Putamen (tissue), 1 donor: Measurements from ENCODE around the gene FALEC.
A peak's percentile ranks its signal among the peaks of the same experiment; 100 is the strongest.
"Not testable (repeated sequence)": the region's sequence is repeated elsewhere in the genome, so short reads cannot be mapped to it uniquely, and the experiment has no call there.

Source experiments
- DNase-seq: peaks from one replicate; pipeline ENCODE4 v3.0.0-alpha.2; 2016; ENCODE audit warnings: low spot score

FALEC gene

DNA sequence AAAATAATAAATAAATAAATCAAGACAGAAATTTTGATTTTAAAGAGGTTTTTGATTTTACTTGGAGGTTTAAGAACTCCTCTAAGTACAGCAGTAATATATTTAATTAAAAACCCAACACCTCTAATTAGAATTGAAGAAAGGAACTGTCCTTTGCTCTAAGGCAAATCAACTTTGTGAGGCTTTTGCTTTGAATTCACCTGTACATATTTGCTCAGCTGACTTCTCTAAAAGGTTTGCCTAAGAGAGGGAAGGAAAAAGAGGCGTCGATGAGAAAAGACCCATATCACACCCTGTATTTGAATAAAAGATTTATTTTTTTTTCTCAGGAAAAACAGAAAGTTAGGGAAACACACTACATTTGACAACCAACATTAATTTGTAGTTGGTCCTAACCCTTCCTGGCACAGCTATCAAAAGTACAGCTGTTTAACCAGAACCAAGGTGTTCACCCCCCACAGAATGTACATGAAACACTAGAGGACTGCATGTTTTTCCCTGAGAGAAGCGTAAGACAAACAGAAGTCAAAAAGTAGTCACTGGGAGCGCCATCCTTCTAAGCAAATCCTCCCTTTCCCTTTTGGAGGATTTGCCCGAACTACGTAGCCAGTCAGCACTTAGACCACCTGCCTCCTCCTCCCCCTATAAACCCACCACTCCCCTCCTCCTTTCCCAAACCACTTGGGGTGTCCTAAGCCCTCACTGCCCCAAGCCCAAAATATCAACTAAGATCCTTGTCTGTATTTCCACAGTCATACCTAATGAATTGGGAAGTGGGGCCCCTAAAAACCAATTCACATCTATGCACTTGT is 58.9 kb downstream of the FALEC start:
- DNase-seq = no peak

DNA sequence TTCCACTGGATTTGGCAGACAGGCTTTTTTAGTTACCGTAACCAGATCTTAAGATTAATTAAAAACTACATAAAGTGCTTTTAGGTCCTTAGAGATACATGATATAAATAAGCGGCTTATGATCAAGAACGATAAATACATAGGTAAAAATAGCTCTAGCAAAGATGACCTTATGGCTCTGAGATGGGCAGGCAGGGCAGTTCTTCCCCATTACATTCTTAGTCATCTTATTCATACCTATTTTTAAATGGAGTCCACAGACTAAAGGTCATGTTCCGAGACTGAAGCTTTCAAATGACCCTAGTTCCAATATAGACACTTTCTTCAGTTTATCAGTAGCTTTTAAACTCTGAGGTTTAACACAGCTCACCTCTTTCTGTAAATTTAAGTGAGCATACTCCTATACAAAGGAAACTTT is 59.5 kb downstream of the FALEC start:
- DNase-seq = no peak

DNA sequence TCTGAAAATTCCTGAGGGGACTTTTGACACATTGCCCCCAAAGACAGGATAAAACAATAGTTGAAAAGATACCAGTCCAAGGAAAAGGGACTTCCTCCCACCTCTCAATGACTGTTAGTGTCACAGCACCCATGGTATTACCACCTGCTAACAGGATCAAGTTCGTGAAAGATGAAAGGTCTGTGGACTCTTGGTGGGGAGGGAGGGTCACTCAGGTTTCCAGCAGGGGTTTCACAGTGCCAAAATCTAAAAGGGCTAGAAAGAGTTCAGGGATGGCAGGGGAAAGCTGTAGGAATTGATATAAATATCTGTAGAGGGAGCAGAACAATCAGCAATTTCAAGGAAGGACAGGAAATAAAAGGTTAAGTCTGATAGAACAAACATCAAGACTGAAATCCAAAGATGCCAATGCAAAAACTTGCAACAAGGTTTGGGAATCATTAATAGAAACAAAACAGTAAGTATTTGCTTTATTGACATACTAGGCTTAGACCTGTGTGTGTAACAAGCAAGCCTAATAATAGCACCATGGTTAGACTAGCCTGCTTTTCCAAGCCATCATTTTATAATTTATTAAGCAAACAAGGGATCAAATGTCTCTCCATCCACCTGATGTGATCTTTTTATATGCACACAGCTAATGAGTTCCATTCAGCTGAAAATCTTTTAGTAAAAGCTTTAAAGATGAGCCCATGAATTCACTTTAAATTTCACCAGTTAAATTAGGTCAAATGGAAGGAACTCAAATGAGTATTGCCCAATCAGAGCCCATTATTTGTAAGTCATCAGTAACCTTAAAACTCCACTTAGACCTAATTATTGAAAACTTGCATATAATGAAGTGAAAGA is 60.2 kb downstream of the FALEC start:
- DNase-seq = no peak

DNA sequence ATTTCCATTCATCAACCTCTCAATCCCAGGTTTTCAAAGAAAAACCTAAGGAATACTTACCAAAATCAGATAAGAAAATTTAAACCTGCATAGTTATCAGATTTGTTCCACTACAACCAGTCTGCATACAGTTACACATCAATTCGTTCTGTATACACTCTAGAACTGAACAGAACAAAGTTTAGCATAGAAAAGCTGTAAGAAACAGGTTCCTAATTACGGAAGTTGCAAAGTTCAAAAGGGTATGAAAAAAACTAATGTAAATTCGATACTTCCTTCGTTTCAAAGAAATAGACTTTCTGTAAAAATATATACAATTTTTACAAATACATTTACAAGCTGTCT is 60.8 kb downstream of the FALEC start:
- DNase-seq = no peak

DNA sequence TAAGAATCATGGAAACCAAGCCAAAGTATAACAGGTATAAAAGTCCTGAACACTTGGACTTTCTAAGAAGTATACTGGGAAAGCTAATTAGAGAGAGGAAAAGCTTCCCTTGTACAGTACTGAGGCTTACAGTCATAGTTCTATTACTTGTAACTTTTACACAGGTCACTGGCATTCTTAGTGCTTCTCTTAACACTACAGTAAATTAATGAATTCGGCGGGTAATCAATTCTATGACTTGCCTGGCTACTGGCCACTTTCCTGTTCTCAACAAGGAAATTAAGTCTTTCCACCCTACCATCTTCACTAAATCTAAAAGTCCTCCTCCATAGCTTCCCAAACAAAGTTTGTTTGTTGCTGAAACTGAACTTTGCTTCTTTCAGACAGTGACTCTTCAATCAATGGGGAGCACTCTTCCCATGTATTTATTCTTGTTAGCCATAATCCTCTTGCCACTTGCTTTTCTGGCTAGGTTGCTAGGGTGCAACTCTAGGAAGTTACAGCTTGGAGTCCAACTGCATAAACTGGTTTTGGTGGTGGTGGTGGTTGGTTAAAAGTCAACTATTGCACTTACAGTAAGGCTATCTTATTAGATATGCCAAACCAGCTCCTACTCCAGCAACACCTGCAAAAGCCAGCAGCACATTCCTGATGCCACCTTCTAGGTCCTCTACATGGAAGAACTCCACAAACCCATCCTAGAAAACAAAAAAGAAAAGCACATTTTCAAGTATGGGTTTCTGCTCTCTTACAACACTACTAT is 61.4 kb downstream of the FALEC start:
- no peak for DNase-seq

DNA sequence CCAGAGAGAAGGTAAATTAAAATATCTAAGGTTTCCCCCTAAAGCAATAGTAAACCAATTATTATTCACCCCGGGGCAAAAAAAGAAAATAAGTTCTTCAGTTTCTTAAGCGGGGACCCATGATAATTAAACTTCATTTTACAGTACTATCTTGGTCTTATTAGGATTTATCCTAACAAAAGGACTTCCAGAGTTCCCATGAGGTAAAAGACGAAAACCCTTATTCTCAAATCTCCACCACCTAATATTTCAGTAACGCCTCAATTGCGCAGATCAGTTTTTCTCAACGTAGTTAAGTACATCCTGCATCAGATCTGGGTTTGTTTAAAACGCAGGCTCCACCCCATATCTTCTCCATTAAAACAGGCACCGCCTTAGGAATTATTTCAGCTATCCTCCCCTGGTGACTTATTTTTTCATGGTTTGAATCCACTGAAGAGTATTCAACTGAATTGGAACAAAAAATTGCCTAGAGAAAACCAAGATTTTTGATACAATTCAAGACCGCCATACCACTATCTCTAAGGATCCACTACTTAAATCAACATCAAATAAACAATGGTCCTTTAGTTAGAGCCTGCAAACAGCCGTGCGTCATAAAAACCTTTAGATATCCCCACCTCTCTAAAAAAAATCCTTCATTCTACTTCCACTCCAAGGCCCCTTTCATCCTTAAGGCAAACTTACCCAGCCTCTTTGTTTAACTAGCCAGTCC is 62.2 kb downstream of the FALEC start:
- no peak for DNase-seq

DNA sequence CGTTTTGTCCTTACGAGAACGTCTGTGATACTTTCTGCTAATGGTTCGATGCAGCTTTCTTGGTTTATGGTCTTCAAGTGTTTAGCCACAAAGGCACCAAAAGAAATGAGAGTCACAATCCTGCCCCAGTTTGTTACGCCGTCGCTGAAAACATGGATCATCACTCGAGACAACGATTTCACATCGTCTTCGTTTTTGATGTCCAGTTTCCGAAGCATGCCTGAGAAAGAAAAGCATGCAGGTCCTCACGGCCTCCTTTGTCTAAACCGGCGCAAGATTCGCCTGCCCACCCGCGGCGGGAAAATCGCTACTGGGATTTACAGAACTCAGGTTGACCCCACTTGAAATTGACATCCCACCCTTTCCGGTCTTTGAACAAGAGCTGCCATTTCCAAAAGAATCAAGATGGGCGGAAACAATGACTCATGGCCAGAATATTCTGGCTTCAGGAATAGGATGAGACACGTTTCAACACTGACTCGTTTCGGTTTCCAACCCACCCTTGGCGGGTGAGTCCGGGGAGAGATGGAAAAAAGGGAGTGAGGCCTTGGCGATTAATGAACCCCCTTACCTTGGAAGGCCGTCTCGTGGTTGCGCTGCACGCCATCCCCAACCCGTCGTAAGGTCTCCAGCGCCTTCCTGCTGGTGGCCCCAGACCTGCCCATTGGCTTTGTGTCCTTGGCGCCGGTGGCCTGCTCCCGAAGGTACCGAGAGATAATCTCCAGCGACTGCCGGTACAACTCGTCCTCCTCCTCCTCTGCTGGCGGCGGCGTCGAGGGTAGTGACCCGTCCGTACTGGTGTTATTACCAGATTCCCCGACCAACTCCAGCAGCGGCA is 62.9 kb downstream of the FALEC start:
- DNase-seq = peak; percentile 46

DNA sequence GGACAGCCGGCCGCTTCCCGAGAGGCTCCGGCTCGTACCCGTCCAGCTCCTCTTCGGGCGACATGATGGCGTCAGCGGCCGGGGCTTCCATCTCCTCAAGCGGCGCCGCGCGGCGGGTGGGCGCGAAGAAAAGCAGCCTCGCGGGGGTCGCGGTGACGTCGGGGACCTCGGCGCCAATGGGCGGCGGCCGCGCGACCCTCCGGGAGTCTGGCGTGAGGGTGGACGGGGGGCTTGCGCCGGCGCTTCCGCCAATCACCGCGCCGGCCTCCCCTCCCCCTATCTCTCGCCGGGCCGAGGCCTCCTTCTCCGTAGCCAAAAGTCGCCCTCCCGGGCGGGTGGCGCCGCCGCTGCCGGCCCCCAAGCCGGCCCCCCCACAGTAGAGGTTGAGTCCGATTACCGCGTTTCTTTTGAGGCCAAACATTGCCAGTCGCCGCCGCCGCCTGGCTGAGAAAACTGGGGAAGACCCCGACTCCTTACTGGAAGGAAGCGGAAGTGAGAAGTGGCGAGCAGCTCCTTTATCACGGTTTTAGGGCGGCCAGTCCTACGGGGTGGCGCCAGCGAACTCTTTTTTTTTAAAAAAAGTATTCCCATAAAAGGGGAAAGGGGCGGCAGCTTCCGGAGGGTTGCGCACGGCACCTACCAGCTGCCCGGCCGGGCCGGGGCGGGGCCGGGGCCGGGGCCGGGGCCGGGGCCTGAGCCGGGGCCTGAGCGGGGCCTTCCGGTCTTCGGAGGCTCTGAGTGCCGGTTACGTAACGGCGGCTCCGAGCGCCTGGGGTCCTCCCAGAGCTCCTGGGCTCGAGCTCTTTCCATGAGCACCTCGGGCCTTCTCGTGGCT is 63.8 kb downstream of the FALEC start, which contains the start of gene MCL1:
TSS of gene MCL1 (minus strand) at position 501 of the 835 bp plus-strand sequence. CDS start at position 421, 80 bp downstream.
- DNase-seq = peak; percentile 96

DNA sequence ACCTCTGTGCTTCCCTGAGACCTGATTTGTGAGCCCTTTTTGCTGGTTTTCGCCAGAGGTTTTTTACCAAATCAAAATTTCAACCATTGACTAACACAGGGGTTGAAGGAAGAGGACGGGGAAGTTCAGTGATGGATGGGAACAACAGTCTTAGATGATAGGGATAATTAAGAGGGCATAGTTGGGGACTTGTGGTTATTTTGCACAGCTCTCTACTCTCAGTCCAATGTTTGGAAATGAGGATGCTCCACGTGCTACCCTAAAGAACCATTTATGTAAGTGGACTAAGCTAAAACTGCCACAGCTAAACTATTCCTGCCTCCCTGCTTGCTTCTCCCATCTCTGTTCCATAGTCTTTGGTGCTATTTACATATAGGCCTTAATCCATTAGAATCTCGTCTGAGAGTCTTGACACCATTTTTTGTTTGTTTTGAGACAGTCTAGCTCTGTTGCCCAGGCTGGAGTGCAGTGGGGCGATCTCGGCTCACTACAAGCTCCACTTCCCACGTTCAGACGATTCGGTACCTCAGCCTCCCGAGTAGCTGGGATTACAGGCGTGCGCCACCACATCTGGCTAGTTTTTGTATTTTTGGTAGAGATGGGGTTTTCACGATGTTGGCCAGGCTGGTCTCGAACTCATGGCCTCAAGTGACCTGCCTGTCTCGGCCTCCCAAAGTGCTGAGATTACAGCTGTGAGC is 64.5 kb downstream of the FALEC start:
- DNase-seq = no peak

DNA sequence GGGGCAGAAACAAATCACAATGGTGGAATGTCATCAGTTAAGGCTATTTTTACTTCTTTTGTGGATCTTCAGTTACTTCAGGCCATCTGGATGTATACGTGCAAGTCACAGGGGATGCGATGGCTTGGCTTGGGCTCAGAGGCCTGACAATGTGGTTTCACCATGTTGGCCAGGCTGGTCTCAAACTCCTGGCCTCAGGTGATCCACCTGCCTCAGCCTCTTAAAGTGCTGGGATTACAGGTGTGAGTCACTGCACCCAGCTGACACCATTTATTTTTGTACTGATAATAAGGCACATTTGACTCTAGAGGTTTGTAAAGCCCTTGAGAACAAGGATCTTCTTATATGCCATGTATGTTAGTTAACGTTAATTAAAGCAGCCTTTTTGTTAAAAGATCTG is 65.4 kb downstream of the FALEC start:
- DNase-seq = not testable (repeated sequence)

DNA sequence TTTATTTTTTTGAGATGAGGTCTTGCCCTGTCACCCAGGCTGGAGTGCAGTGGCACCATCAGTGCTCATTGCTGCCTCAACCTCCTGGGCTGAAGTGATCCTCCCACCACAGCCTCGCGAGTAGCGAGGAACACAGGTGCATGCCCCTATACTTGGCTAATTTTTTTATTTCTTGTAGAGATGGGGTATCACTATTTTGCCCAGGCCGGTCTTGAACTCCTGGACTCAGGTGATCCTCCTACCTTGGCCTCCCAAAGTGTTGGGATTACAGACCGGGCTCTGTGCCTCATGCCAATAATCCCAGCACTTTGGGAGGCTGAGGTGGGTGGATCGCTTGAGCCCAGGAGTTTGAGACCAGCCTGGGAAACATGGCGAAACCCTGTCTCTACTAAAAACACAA is 65.9 kb downstream of the FALEC start:
- DNase-seq = not testable (repeated sequence)

DNA sequence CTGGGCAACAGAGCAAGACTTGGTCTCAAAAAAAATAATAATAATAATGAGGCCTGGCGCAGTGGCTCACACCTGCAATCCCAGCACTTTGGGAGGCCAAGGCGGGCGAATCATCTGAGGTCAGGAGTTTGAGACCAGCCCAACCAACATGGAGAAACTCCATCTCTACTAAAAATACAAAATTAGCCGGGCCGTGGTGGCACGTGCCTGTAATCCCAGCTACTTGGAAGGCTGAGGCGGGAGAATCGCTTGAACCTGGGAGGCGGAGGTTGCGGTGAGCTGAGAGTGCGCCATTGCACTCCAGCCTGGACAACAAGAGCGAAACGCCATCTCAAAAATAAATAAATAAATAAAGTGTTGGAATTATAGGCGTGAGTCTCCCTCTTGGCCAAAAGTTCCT is 66.4 kb downstream of the FALEC start:
- not testable (repeated sequence) for DNase-seq

DNA sequence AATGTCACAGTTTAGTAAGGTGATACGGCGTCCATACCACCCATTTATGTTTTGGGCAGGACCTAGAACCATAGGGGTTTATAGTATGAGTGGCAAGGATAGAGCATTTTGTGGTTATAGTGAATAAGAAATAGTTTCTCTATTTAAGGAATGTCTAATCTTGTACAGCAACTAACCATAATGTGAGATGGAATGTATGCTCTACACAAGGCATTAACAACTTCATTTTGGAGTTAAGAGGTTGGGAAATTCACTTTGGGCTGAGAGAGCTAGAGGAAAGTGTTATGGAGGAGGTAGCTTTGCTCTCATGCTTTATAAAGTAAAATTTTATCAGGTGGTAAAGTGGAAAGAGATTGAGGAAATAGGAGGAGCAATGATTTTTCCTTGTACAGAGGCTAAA is 66.8 kb downstream of the FALEC start:
- no peak for DNase-seq
